SH-SY5Y (cell line): ENCODE data around the gene ETV7.

ENCODE experiments used
- GATA2 ChIP-seq: IDR thresholded peaks from 2 replicates; pipeline ENCODE4 v1.6.1; 2011; ENCODE audit warnings: mild to moderate bottlenecking, low read depth, low read length
- GATA3 ChIP-seq: IDR thresholded peaks from 2 replicates; pipeline ENCODE4 v1.6.1; 2011; ENCODE audit warnings: low read depth, mild to moderate bottlenecking, low read length, moderate library complexity

- TF ChIP-seq GATA3 (no peak), GATA2 (no peak)
Measured at GRCh38 chr6:36328600-36328999, 58.9 kb downstream of the ETV7 start.
